GM23338 (cell line): Measurements from ENCODE around the gene MMP17.

Experiments
- TF ChIP-seq, protein P1 (sequence below), 2 experiments: fragments of 200-600 bp in 1 of 2; sonication (generic) in 1 of 2; conservative IDR thresholded peaks; 2 replicates each; pipeline versions ENCODE4 v1.5.1 to v1.6.1; 2016 to 2017; ENCODE audit warnings: antibody characterized with exemption in 2 of 2, low read depth in 2 of 2, mild to moderate bottlenecking in 2 of 2, moderate library complexity in 1 of 2
- TF ChIP-seq, protein P2 (sequence below): IDR thresholded peaks from one replicate; pipeline ENCODE4 v1.6.1; 2018; ENCODE audit warnings: antibody characterized with exemption; ENCODE audit not compliant: unreplicated experiment

DNA sequence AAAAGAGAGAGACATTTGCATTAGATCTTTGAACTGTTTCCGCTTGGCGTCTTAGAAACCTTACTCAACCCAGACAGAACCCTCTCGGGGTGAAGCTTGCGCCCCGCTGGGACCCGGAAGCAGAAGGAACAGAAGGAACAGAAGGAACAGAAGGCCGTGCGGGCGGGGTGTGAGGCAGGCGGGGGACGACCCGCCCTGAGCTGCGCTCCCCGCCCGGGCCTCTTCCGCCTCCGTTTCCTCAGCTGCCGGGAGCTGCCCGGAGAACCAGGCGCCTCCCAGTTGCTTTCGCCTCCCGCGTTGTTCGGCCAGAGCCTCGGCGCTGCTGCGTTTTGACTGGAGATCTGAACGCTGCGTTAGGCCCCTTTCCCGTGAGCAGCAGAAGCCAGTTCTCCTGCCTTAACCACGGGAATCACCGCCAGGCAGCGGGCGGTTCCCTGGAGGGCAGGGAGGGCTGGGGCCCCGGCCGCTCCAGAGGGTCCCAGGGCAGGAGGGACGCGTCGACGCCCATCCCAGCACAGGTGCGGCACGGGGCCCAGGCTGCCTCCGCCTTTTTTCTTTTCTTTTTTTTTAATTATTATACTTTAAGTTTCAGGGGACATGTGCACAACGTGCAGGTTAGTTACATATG is 19.3 kb upstream of the MMP17 start:
- TF ChIP-seq, protein P1, sequence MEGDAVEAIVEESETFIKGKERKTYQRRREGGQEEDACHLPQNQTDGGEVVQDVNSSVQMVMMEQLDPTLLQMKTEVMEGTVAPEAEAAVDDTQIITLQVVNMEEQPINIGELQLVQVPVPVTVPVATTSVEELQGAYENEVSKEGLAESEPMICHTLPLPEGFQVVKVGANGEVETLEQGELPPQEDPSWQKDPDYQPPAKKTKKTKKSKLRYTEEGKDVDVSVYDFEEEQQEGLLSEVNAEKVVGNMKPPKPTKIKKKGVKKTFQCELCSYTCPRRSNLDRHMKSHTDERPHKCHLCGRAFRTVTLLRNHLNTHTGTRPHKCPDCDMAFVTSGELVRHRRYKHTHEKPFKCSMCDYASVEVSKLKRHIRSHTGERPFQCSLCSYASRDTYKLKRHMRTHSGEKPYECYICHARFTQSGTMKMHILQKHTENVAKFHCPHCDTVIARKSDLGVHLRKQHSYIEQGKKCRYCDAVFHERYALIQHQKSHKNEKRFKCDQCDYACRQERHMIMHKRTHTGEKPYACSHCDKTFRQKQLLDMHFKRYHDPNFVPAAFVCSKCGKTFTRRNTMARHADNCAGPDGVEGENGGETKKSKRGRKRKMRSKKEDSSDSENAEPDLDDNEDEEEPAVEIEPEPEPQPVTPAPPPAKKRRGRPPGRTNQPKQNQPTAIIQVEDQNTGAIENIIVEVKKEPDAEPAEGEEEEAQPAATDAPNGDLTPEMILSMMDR (conservative IDR thresholded peaks at IDR 0.05; ENCODE audit: low read depth in 2 of 2) = no peak
- TF ChIP-seq, protein P2, sequence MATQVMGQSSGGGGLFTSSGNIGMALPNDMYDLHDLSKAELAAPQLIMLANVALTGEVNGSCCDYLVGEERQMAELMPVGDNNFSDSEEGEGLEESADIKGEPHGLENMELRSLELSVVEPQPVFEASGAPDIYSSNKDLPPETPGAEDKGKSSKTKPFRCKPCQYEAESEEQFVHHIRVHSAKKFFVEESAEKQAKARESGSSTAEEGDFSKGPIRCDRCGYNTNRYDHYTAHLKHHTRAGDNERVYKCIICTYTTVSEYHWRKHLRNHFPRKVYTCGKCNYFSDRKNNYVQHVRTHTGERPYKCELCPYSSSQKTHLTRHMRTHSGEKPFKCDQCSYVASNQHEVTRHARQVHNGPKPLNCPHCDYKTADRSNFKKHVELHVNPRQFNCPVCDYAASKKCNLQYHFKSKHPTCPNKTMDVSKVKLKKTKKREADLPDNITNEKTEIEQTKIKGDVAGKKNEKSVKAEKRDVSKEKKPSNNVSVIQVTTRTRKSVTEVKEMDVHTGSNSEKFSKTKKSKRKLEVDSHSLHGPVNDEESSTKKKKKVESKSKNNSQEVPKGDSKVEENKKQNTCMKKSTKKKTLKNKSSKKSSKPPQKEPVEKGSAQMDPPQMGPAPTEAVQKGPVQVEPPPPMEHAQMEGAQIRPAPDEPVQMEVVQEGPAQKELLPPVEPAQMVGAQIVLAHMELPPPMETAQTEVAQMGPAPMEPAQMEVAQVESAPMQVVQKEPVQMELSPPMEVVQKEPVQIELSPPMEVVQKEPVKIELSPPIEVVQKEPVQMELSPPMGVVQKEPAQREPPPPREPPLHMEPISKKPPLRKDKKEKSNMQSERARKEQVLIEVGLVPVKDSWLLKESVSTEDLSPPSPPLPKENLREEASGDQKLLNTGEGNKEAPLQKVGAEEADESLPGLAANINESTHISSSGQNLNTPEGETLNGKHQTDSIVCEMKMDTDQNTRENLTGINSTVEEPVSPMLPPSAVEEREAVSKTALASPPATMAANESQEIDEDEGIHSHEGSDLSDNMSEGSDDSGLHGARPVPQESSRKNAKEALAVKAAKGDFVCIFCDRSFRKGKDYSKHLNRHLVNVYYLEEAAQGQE = no peak
